GM19328 (cell line): Measurements from ENCODE around the gene OTUB2.
A peak's percentile ranks its signal among the peaks of the same experiment; 100 is the strongest.

Source experiments
- ATAC-seq: cut with Tn5 transposase; IDR thresholded peaks from one replicate; pipeline ENCODE4 v1.9.1; 2021; ENCODE audit warnings: mild to moderate bottlenecking, moderate library complexity; ENCODE audit not compliant: unreplicated experiment

Gene OTUB2

GRCh38 chr14:94020267-94020666 lies 5.9 kb upstream of the OTUB2 start:
- no peak for ATAC-seq

GRCh38 chr14:94021001-94021400 lies 5.1 kb upstream of the OTUB2 start:
- ATAC-seq: no peak

GRCh38 chr14:94021416-94022157 lies 4.6 kb upstream of the OTUB2 start:
- ATAC-seq: no peak

- ATAC-seq: no peak
These were observed 3.4 kb upstream of the OTUB2 start for GRCh38 chr14:94022532-94023411.

GRCh38 chr14:94024549-94024948 lies 1.6 kb upstream of the OTUB2 start:
- ATAC-seq: no peak

- no peak for ATAC-seq
These were observed 420 bp upstream of the OTUB2 start for GRCh38 chr14:94025720-94026119.

GRCh38 chr14:94026889-94027469 lies 839 bp downstream of the OTUB2 start:
- no peak for ATAC-seq

- no peak for ATAC-seq
These were observed 1.7 kb downstream of the OTUB2 start for GRCh38 chr14:94027566-94028449.

GRCh38 chr14:94028450-94028826 lies 2.3 kb downstream of the OTUB2 start:
- no peak for ATAC-seq

GRCh38 chr14:94029265-94029664 lies 3.1 kb downstream of the OTUB2 start:
- no peak for ATAC-seq

- no peak for ATAC-seq
These were observed 3.6 kb downstream of the OTUB2 start for GRCh38 chr14:94029671-94030203.

- ATAC-seq: no peak
These were observed 4.4 kb downstream of the OTUB2 start for GRCh38 chr14:94030571-94030970.

- no peak for ATAC-seq
These were observed 5.2 kb downstream of the OTUB2 start for GRCh38 chr14:94031161-94031882.

GRCh38 chr14:94031883-94032279 lies 5.7 kb downstream of the OTUB2 start:
- ATAC-seq: no peak

GRCh38 chr14:94034886-94035285 lies 8.7 kb downstream of the OTUB2 start:
- ATAC-seq: no peak

- ATAC-seq: peak; percentile 88
These were observed 10.4 kb downstream of the OTUB2 start for GRCh38 chr14:94036313-94037167.

GRCh38 chr14:94037954-94038353 lies 11.8 kb downstream of the OTUB2 start:
- no peak for ATAC-seq

GRCh38 chr14:94038510-94038909 lies 12.4 kb downstream of the OTUB2 start:
- no peak for ATAC-seq
